Measurements from ENCODE around the gene MRPL23. TPM values are rescaled to one million over a fixed set of nuclear protein-coding genes. Genes with fewer than 3 reads are reported as not detected.

The MRPL23 gene
- total RNA-seq, 1 experiment from 2014 or later, result 232 TPM

GRCh38 chr11:1924181-1924580, 23.0 kb upstream of the MRPL23 start:
- no peaks in the 10 kb centered on the region for H3K4me1 ChIP-seq (ENCODE audit: insufficient read depth, low read length)
- H3K4me3 ChIP-seq (ENCODE audit: low read length), result no peak overlapping the region
- no TSS peak for BruUV-seq (replicated peaks)
- no peaks in the 10 kb centered on the region for H4K20me1 ChIP-seq (ENCODE audit: low read length)
- DNase-seq (no peak), ATAC-seq (no peak)
- no peaks in the 10 kb centered on the region for H3K79me2 ChIP-seq (ENCODE audit: low read length)
- intact Hi-C loops (cut with micrococcal nuclease), result no loop called here
- H3K9me3 ChIP-seq (ENCODE audit: low read length), result no peaks in the 10 kb centered on the region
- H3K36me3 ChIP-seq (ENCODE audit: low read depth, low read length), result no peaks in the 10 kb centered on the region
- H3K9ac ChIP-seq (ENCODE audit: low read length), result no peak overlapping the region
- H3K27me3 ChIP-seq (ENCODE audit: low read length), result no peaks in the 10 kb centered on the region
- no peaks in the 10 kb centered on the region for H3F3A ChIP-seq (ENCODE audit: low read length, unreplicated experiment)
- ChIA-PET CTCF (no interaction called here), POLR2A (ENCODE audit: unreplicated experiment) (no interaction called here)
- no peak overlapping the region for H3K27ac ChIP-seq (ENCODE audit: low read length)
- no peak overlapping the region for H3K4me2 ChIP-seq (ENCODE audit: low read length)
- no peak overlapping the region for H2AFZ ChIP-seq (ENCODE audit: low read length)
- TF ChIP-seq EZH2phosphoT487 (IDR thresholded peaks at IDR 0.05; ENCODE audit: borderline replicate concordance, low read length) (no peak), CTCF (conservative IDR thresholded peaks at IDR 0.05; ENCODE audit: low read depth, low read length) (no peak), EZH2 (IDR thresholded peaks at IDR 0.05; ENCODE audit: low read length, unreplicated experiment) (no peak)
- no peaks in the 10 kb centered on the region for H3K9me2 ChIP-seq (replicated peaks; ENCODE audit: low read length)

GRCh38 chr11:1924646-1925372, 22.3 kb upstream of the MRPL23 start:
- TF ChIP-seq EZH2 (IDR thresholded peaks at IDR 0.05; ENCODE audit: low read length, unreplicated experiment) (no peak), EZH2phosphoT487 (IDR thresholded peaks at IDR 0.05; ENCODE audit: borderline replicate concordance, low read length) (no peak), CTCF (conservative IDR thresholded peaks at IDR 0.05; ENCODE audit: low read depth, low read length) (no peak)
- H3K4me2 ChIP-seq (ENCODE audit: low read length), result no peak overlapping the region
- H2AFZ ChIP-seq (ENCODE audit: low read length), result no peak overlapping the region
- H3K9ac ChIP-seq (ENCODE audit: low read length), result no peak overlapping the region
- no peaks in the 10 kb centered on the region for H3K27me3 ChIP-seq (ENCODE audit: low read length)
- no peaks in the 10 kb centered on the region for H3K79me2 ChIP-seq (ENCODE audit: low read length)
- H3K4me3 ChIP-seq (ENCODE audit: low read length), result no peak overlapping the region
- no peaks in the 10 kb centered on the region for H3K9me2 ChIP-seq (replicated peaks; ENCODE audit: low read length)
- no peaks in the 10 kb centered on the region for H4K20me1 ChIP-seq (ENCODE audit: low read length)
- ChIA-PET CTCF (no interaction called here), POLR2A (ENCODE audit: unreplicated experiment) (no interaction called here)
- no TSS peak for BruUV-seq (replicated peaks)
- H3F3A ChIP-seq (ENCODE audit: low read length, unreplicated experiment), result no peaks in the 10 kb centered on the region
- intact Hi-C loops (cut with micrococcal nuclease), result no loop called here
- H3K9me3 ChIP-seq (ENCODE audit: low read length), result no peaks in the 10 kb centered on the region
- H3K36me3 ChIP-seq (ENCODE audit: low read depth, low read length), result no peaks in the 10 kb centered on the region
- ATAC-seq (no peak), DNase-seq (no peak)
- H3K4me1 ChIP-seq (ENCODE audit: insufficient read depth, low read length), result no peaks in the 10 kb centered on the region
- H3K27ac ChIP-seq (ENCODE audit: low read length), result no peak overlapping the region

- TF ChIP-seq CTCF (conservative IDR thresholded peaks at IDR 0.05; ENCODE audit: low read depth, low read length), result no peak
- no peak for TF ChIP-seq EZH2 (IDR thresholded peaks at IDR 0.05; ENCODE audit: low read length, unreplicated experiment)
- TF ChIP-seq EZH2phosphoT487 (IDR thresholded peaks at IDR 0.05; ENCODE audit: borderline replicate concordance, low read length), result no peak
- DNase-seq (no peak), ATAC-seq (no peak)
- Histone ChIP-seq H3K9ac (ENCODE audit: low read length) (no peak overlapping the region), H3K4me1 (ENCODE audit: insufficient read depth, low read length) (no peaks in the 10 kb centered on the region), H3F3A (ENCODE audit: low read length, unreplicated experiment) (no peaks in the 10 kb centered on the region), H3K27ac (ENCODE audit: low read length) (no peak overlapping the region), H3K27me3 (ENCODE audit: low read length) (no peaks in the 10 kb centered on the region), H3K4me2 (ENCODE audit: low read length) (no peak overlapping the region), H2AFZ (ENCODE audit: low read length) (no peak overlapping the region), H3K36me3 (ENCODE audit: low read depth, low read length) (no peaks in the 10 kb centered on the region), H3K9me2 (replicated peaks; ENCODE audit: low read length) (no peaks in the 10 kb centered on the region), H3K4me3 (ENCODE audit: low read length) (no peak overlapping the region), H3K79me2 (ENCODE audit: low read length) (no peaks in the 10 kb centered on the region), H4K20me1 (ENCODE audit: low read length) (no peaks in the 10 kb centered on the region), H3K9me3 (ENCODE audit: low read length) (no peaks in the 10 kb centered on the region)
- BruUV-seq (replicated peaks), result no TSS peak
- CTCF ChIA-PET, result no interaction called here
- intact Hi-C loops (cut with micrococcal nuclease), result no loop called here
- POLR2A ChIA-PET (ENCODE audit: unreplicated experiment), result no interaction called here
Measured at GRCh38 chr11:1925373-1926155, 21.6 kb upstream of the MRPL23 start.
